HG02642 (cell line): ENCODE data around the gene TBX4.
"Not testable (repeated sequence)": the region's sequence is repeated elsewhere in the genome, so short reads cannot be mapped to it uniquely, and the experiment has no call there.

Source experiments
- ATAC-seq: cut with Tn5 transposase; IDR thresholded peaks from one replicate; pipeline ENCODE4 v1.9.1; 2021; ENCODE audit warnings: mild to moderate bottlenecking; ENCODE audit not compliant: unreplicated experiment, poor library complexity

Gene TBX4

GRCh38 chr17:61517265-61517664 is 65.0 kb downstream of the TBX4 start:
- no peak for ATAC-seq

GRCh38 chr17:61517843-61518606 is 65.8 kb downstream of the TBX4 start:
- ATAC-seq: no peak

GRCh38 chr17:61519139-61519538 is 66.9 kb downstream of the TBX4 start:
- no peak for ATAC-seq

GRCh38 chr17:61519754-61520440 is 67.7 kb downstream of the TBX4 start:
- ATAC-seq: no peak

- ATAC-seq: no peak
Measured at GRCh38 chr17:61520897-61521296, 68.7 kb downstream of the TBX4 start.

- ATAC-seq: no peak
Measured at GRCh38 chr17:61522088-61522487, 69.9 kb downstream of the TBX4 start.

- ATAC-seq: no peak
Measured at GRCh38 chr17:61524319-61524718, 72.1 kb downstream of the TBX4 start.

GRCh38 chr17:61527441-61527840 is 75.2 kb downstream of the TBX4 start:
- ATAC-seq: not testable (repeated sequence)

- no peak for ATAC-seq
Measured at GRCh38 chr17:61528171-61528570, 75.9 kb downstream of the TBX4 start.

- no peak for ATAC-seq
Measured at GRCh38 chr17:61531223-61531622, 79.0 kb downstream of the TBX4 start.

GRCh38 chr17:61532826-61533225 is 80.6 kb downstream of the TBX4 start:
- no peak for ATAC-seq

GRCh38 chr17:61533797-61534196 is 81.6 kb downstream of the TBX4 start:
- ATAC-seq: no peak

- no peak for ATAC-seq
Measured at GRCh38 chr17:61534414-61534813, 82.2 kb downstream of the TBX4 start.
